ENCODE data around the gene HDAC4.

- TF ChIP-seq, protein P1, sequence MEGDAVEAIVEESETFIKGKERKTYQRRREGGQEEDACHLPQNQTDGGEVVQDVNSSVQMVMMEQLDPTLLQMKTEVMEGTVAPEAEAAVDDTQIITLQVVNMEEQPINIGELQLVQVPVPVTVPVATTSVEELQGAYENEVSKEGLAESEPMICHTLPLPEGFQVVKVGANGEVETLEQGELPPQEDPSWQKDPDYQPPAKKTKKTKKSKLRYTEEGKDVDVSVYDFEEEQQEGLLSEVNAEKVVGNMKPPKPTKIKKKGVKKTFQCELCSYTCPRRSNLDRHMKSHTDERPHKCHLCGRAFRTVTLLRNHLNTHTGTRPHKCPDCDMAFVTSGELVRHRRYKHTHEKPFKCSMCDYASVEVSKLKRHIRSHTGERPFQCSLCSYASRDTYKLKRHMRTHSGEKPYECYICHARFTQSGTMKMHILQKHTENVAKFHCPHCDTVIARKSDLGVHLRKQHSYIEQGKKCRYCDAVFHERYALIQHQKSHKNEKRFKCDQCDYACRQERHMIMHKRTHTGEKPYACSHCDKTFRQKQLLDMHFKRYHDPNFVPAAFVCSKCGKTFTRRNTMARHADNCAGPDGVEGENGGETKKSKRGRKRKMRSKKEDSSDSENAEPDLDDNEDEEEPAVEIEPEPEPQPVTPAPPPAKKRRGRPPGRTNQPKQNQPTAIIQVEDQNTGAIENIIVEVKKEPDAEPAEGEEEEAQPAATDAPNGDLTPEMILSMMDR (IDR thresholded peaks at IDR 0.05; ENCODE audit: low read length) = no peak
- no peak for TF ChIP-seq EZH2 (IDR thresholded peaks at IDR 0.05; ENCODE audit: borderline replicate concordance, low read length)
Measured at GRCh38 chr2:239099474-239099873, 301.3 kb downstream of the HDAC4 start.
